Spleen (tissue), 11 donors: Measurements from ENCODE around the gene C6orf141. TPM values are rescaled to one million over a fixed set of nuclear protein-coding genes. Genes with fewer than 3 reads are reported as not detected.

Experiments
- DNase-seq: peaks from one replicate; pipeline ENCODE4 v3.0.0-alpha.2; 2020
- H3K27ac ChIP-seq, 8 donors: fragments of 200-600 bp; sonication (generic) in 7 of 8; 1 replicate in 4 of 8; 2 replicates in 4 of 8; pipeline versions ENCODE4 v1.5.0 to v1.8.0; 2016 to 2021; ENCODE audit warnings: inconsistent platforms in 4 of 8, mild to moderate bottlenecking in 4 of 8, moderate library complexity in 1 of 8
- H3K27me3 ChIP-seq, 7 donors: fragments of 200-600 bp; sonication (generic) in 6 of 7; replicated peaks in 1 of 7; 1 replicate in 4 of 7; 2 replicates in 3 of 7; pipeline versions ENCODE4 v1.5.0 to v1.8.0; 2016 to 2021; ENCODE audit warnings: inconsistent platforms in 3 of 7, mild to moderate bottlenecking in 1 of 7
- H3K36me3 ChIP-seq, 6 donors: fragments of 200-600 bp; sonication (generic) in 5 of 6; 1 replicate in 4 of 6; 2 replicates in 2 of 6; pipeline versions ENCODE4 v1.5.0 to v1.8.0; 2016 to 2021; ENCODE audit warnings: inconsistent platforms in 2 of 6
- H3K4me1 ChIP-seq, 6 donors: fragments of 200-600 bp; sonication (generic) in 5 of 6; 1 replicate in 3 of 6; 2 replicates in 3 of 6; pipeline versions ENCODE4 v1.5.0 to v1.8.0; 2016 to 2021; ENCODE audit warnings: inconsistent platforms in 3 of 6
- H3K4me3 ChIP-seq, 8 donors: fragments of 200-600 bp; sonication (generic) in 7 of 8; 1 replicate in 4 of 8; 2 replicates in 4 of 8; pipeline versions ENCODE4 v1.5.0 to v1.8.0; 2016 to 2021; ENCODE audit warnings: inconsistent platforms in 4 of 8, mild to moderate bottlenecking in 4 of 8, moderate library complexity in 2 of 8
- H3K9me3 ChIP-seq, 8 donors: fragments of 200-600 bp; sonication (generic) in 7 of 8; 1 replicate in 4 of 8; 2 replicates in 4 of 8; pipeline versions ENCODE4 v1.5.0 to v1.8.0; 2016 to 2021; ENCODE audit warnings: inconsistent platforms in 4 of 8
- CTCF ChIP-seq, 11 experiments: fragments of 200-600 bp in 7 of 11; fragments of 450-650 bp in 4 of 11; sonication (generic) in 4 of 11; IDR thresholded peaks in 8 of 11; conservative IDR thresholded peaks in 3 of 11; 1 replicate in 7 of 11; 2 replicates in 4 of 11; pipeline versions ENCODE4 v1.4.0 to v1.8.0; 2016 to 2021; ENCODE audit warnings: antibody characterized with exemption in 11 of 11, inconsistent platforms in 4 of 11, mild to moderate bottlenecking in 1 of 11
- POLR2A ChIP-seq, 3 donors: fragments of 450-650 bp; IDR thresholded peaks; one replicate each; pipeline ENCODE4 v1.5.1; 2017; ENCODE audit warnings: antibody characterized with exemption in 3 of 3, mild to moderate bottlenecking in 1 of 3
- POLR2AphosphoS5 ChIP-seq, 3 donors: sonication (generic); formaldehyde crosslinking; IDR thresholded peaks; one replicate each; pipeline ENCODE4 v1.5.1; 2017; ENCODE audit warnings: antibody characterized with exemption in 3 of 3
- WGBS, 5 donors: extraction: QIAGEN DNeasy Blood & Tissue Kit in 3 of 5; methylation state at CpG; one replicate each; pipeline versions ENCODE4 v1.1.5 to v1.1.7; 2013 to 2018; 5-methylcytosine and 5-hydroxymethylcytosine counted together
- intact Hi-C: fragments of 100-400 bp; cut with DNase I; formaldehyde crosslinking; loops from one replicate; pipeline ENCODE4 v1.15.0; 2023; ENCODE audit warnings: low total_unique reads
- polyA plus RNA-seq, 3 donors: library from polyadenylated mRNA; stranded (reverse); fragments of 200-250 nt; gene quantifications; one replicate each; pipeline ENCODE4 v1.2.1, GENCODE V29; 2013
- total RNA-seq, 7 donors: library from RNA; depleted of rRNA in 3 of 7; stranded (reverse); fragments of >200 nt in 3 of 7; fragmentation: NEBNext Ultra II Directional in 4 of 7; extraction: Animal tissue kit (Norgen Biotek cat#: 25700) in 4 of 7; gene quantifications; one replicate each; pipeline versions ENCODE4 v1.1.0 to v1.2.1, GENCODE V29; 2016 to 2021
- donor health status: healthy with polysubstance abuse.
- donor health status: DM: no; HTN: no; CAD: no; lungs with moderate emphysema.
- donor health status: DM: no; HTN: no; CAD: no.
- donor health status: Bipolar disorder and iron deficiency.
- donor health status: healthy.
- donor health status: DM: no; HTN: no; CAD: no.
- donor health status: DM: yes; HTN: yes; CAD: no.

The C6orf141 gene
- total and polyA plus RNA-seq, 10 donors: 0.12 TPM; not detected in 9

- no peak for TF ChIP-seq POLR2A (IDR thresholded peaks at IDR 0.05)
- TF ChIP-seq POLR2AphosphoS5 (IDR thresholded peaks at IDR 0.05): no peak
- no peak for TF ChIP-seq CTCF (IDR thresholded peaks at IDR 0.05 in 8 of 11, conservative IDR thresholded peaks at IDR 0.05 in 3 of 11)
- Histone ChIP-seq H3K4me3 (no peak overlapping the region), H3K36me3 (no peaks in the 10 kb centered on the region), H3K9me3 (no peaks in the 10 kb centered on the region), H3K27me3 (no peaks in the 10 kb centered on the region), H3K4me1 (no peaks in the 10 kb centered on the region), H3K27ac (no peak overlapping the region)
- 92 to 98% (median 96%) methylated on average over 3 of the region's 3 CpGs for WGBS, 5 donors
- DNase-seq: no peak
- intact Hi-C loops: loop anchor here (10.0 kb wide), 1 partner anchor 66 kb away; no protein-coding TSS in a partner anchor
Observed at GRCh38 chr6:49539102-49539501, 11.4 kb upstream of the C6orf141 start.

GRCh38 chr6:49540614-49541013, 9.9 kb upstream of the C6orf141 start:
- no peak overlapping the region for H3K4me3 ChIP-seq
- H3K27ac ChIP-seq: no peak overlapping the region
- DNase-seq: no peak
- no peak for TF ChIP-seq POLR2AphosphoS5 (IDR thresholded peaks at IDR 0.05)
- TF ChIP-seq CTCF (IDR thresholded peaks at IDR 0.05 in 8 of 11, conservative IDR thresholded peaks at IDR 0.05 in 3 of 11): no peak
- TF ChIP-seq POLR2A (IDR thresholded peaks at IDR 0.05): no peak
- intact Hi-C loops: no loop called here
- no peaks in the 10 kb centered on the region for H3K27me3 ChIP-seq
- no peaks in the 10 kb centered on the region for H3K36me3 ChIP-seq
- H3K4me1 ChIP-seq: no peaks in the 10 kb centered on the region
- H3K9me3 ChIP-seq: no peaks in the 10 kb centered on the region

- intact Hi-C loops: no loop called here
- Histone ChIP-seq H3K4me1 (no peaks in the 10 kb centered on the region), H3K36me3 (no peaks in the 10 kb centered on the region), H3K27ac (no peak overlapping the region), H3K4me3 (no peak overlapping the region), H3K9me3 (no peaks in the 10 kb centered on the region), H3K27me3 (no peaks in the 10 kb centered on the region)
- TF ChIP-seq CTCF (IDR thresholded peaks at IDR 0.05 in 8 of 11, conservative IDR thresholded peaks at IDR 0.05 in 3 of 11) (no peak), POLR2A (IDR thresholded peaks at IDR 0.05) (no peak), POLR2AphosphoS5 (IDR thresholded peaks at IDR 0.05) (no peak)
- WGBS, 5 donors: 47 to 68% (median 58%) methylated on average over 1 of the region's 1 CpG
- no peak for DNase-seq
Observed at GRCh38 chr6:49541210-49541724, 9.2 kb upstream of the C6orf141 start.

GRCh38 chr6:49541936-49542335, 8.5 kb upstream of the C6orf141 start:
- TF ChIP-seq POLR2A (IDR thresholded peaks at IDR 0.05) (no peak), CTCF (IDR thresholded peaks at IDR 0.05 in 8 of 11, conservative IDR thresholded peaks at IDR 0.05 in 3 of 11) (no peak), POLR2AphosphoS5 (IDR thresholded peaks at IDR 0.05) (no peak)
- Histone ChIP-seq H3K27me3 (no peaks in the 10 kb centered on the region), H3K9me3 (no peaks in the 10 kb centered on the region), H3K4me3 (no peak overlapping the region), H3K27ac (no peak overlapping the region), H3K4me1 (no peaks in the 10 kb centered on the region), H3K36me3 (no peaks in the 10 kb centered on the region)
- intact Hi-C loops: no loop called here
- no peak for DNase-seq
- WGBS, 5 donors: 88 to 93% (median 90%) methylated on average over 3 of the region's 3 CpGs
